GM10266 (cell line): ENCODE results near the gene EPB41L4B.
"Not testable (repeated sequence)": the region's sequence is repeated elsewhere in the genome, so short reads cannot be mapped to it uniquely, and the experiment has no call there.

Source experiments
- DNase-seq: peaks from one replicate; pipeline ENCODE4 v3.0.0; 2012; ENCODE audit errors: extremely low spot score
- CTCF ChIP-seq: IDR thresholded peaks from 2 replicates; pipeline ENCODE4 v1.5.1; 2012; ENCODE audit warnings: mild to moderate bottlenecking, low read depth; ENCODE audit not compliant: control insufficient read depth, insufficient read depth; ENCODE audit errors: missing control alignments

EPB41L4B gene

GRCh38 chr9:109349421-109349846 is 28.6 kb upstream of the EPB41L4B start:
- TF ChIP-seq CTCF, result no peak
- no peak for DNase-seq

GRCh38 chr9:109346904-109347303 is 26.0 kb upstream of the EPB41L4B start:
- no peak for TF ChIP-seq CTCF
- DNase-seq, result no peak

- no peak for DNase-seq
- TF ChIP-seq CTCF, result no peak
Measured at GRCh38 chr9:109344866-109345265, 24.0 kb upstream of the EPB41L4B start.

GRCh38 chr9:109342878-109343277 is 22.0 kb upstream of the EPB41L4B start:
- no peak for DNase-seq
- TF ChIP-seq CTCF, result no peak

GRCh38 chr9:109341561-109341960 is 20.7 kb upstream of the EPB41L4B start:
- TF ChIP-seq CTCF, result no peak
- no peak for DNase-seq

- DNase-seq, result not testable (repeated sequence)
Measured at GRCh38 chr9:109340979-109341378, 20.1 kb upstream of the EPB41L4B start.

GRCh38 chr9:109336409-109336808 is 15.6 kb upstream of the EPB41L4B start:
- no peak for DNase-seq
- TF ChIP-seq CTCF, result no peak

- TF ChIP-seq CTCF, result no peak
- no peak for DNase-seq
Measured at GRCh38 chr9:109335929-109336328, 15.1 kb upstream of the EPB41L4B start.
